NCI-H446 treated with DMSO at 0.1 percent for 48 hours (cell line): ENCODE measurements around the gene GTF3C5.
"Not testable (repeated sequence)": the region's sequence is repeated elsewhere in the genome, so short reads cannot be mapped to it uniquely, and the experiment has no call there.

Experiments
- DNase-seq: peaks from one replicate; lab custom pipeline; 2025; lab: John Stamatoyannopoulos, UW

GTF3C5 gene

DNA sequence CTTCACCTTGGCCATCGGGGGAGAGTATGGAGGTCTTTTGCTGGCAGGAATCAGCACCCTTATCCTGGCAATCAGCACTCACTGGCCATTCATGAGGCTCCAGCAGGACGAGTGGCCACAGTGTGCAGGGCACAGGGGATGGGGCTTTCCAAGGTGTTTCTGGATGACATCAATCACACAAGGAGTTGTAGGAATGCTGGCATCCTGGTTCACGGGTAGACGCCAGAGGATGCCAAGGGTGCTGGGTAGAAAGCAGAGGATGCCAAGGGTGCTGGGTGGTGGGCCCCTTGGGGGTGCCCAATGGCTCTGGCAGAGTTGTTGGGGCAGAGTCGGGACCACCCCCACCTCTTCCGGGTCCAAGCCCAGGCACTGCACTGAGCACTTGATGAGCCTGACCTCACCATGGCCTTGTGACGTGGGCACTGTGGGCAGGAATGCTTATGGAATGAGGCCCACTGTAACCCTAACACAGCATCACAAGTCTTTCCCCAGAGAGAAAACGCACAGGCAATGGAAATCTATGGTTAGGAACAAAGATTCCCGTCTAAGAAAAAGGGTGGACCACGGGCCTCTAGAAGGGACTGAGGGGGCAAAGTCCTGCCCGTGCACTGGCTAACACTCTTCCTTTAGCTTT, 60.1 kb downstream of the GTF3C5 start:
- DNase-seq: no peak

DNA sequence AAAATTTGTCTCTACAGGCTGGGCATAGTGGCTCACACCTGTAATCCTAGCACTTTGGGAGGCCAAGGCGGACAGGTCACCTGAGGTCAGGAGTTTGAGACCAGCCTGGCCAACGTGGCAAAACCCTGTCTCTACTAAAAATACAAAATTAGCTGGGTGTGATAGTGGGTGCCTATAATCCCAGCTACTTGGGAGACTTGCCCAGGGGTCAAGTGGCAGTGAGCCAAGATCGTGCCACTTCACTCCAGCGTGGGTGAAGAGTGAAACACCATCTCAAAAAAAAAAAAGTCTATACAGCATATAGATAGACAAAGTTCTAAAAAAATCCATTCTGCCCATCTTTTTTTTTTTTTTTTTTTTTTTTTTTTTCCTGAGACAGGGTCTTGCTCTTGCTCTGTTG, 63.6 kb downstream of the GTF3C5 start:
- DNase-seq: not testable (repeated sequence)

DNA sequence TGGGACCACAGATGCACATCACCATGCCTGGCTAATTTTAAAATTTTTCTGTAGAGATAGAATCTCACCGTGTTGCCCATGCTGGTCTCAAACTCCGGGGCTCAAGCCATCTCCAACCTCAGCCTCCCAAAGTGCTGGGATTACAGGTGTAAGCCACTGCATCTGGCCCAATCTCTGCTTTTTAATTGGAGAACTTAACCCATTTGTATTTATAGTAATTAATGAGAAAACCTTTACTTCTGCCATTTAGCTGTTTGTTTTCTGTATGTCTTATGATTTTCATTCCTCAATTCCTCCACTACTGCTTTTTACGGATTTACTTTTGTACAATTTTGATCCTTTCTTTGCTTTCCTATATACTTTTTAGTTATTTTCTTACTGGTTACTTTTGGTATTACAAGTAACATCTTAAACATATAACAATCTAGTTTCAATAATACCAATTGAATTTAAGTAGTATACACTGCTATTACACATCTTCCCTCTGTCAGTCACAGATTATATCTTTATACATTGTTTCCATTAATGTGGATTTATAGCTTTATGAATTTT, 64.1 kb downstream of the GTF3C5 start:
- no peak for DNase-seq

DNA sequence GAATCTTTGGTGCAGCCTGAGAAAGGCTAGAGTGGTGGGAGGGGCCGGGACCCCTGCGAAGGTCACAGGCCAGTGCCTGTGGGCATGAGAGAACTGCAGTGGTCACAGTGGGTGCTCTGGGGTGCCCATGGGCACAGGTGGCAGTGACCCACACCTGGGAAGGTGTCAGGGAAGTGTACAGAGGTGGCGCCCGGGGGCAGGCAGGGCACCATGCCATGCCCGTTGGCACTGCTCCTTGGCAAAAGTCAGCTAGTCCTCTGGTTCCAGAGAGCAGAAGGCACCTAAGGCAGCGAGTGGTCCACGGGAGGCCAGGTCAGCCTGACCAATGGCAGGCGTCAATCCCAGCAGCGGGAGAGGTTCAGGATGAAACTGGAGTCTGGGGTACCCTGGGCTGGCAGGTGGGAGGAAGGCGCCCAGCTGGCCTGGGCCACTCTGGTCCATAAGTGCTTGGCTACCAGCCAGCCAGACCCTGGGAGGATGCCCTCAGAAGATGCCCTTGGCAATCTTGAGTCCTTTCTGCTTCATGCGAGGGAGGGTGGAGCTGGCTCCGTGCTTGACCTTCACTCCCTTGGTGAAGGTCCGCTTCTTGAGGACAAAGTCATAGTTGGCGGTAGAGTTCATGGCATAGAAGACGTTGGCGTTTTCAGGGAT, 67.4 kb downstream of the GTF3C5 start:
- DNase-seq: no peak

DNA sequence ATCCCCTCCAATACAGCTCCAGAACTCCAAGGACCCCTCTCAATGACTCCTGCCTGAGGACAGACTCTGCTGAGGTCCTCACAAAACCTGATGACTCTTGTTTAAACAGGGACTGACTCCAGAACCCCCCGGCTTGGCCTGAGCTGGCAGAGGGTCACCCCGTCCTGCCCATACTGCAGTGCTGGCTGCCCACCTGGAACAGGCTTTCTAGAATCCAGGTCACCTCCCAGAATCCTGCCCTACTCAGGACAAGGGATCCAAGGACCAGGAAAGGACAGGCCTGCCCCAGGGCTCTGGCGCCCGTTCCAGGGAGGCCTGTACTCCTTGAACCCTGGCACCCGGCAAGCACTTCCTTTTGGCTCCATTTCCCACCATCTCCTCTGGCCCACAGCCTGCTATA, 68.1 kb downstream of the GTF3C5 start:
- no peak for DNase-seq

DNA sequence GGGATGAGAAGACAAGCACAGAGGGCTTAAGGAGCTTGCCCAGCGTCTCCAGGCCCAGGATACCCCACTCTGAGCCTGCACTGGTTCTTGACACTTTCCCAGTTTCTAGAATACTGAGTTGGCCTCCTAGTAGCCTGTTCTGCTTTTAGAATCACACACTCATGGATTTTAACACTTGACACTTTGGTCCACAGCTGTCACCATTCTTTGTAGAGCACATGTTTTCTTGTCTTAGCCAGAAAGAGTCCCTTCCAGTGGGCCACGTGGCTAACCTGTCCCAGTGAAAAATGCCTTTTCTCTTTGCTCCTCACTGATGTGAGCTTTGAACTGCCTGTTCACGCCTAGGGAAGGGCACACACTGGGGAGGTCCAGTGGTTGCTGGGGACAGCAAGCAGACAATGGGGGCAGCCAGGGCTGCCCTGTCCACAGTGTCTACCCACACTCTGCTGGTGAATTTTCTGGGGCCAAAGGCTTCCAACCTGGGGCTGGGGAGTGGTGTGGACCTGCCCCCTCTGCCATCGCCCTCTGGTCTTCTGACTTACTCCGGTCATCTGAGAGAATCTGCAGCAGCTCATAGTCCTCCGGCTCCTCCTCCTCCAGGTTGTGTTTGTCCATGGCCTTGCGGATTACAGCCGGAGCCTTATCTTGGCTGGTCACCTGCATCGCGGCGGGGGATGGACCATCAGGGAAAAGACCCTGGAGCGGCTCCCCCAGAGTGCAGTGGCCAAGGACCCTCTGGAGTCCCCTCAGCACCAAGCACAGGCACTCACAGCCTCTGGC, 69.1 kb downstream of the GTF3C5 start:
- DNase-seq: no peak

DNA sequence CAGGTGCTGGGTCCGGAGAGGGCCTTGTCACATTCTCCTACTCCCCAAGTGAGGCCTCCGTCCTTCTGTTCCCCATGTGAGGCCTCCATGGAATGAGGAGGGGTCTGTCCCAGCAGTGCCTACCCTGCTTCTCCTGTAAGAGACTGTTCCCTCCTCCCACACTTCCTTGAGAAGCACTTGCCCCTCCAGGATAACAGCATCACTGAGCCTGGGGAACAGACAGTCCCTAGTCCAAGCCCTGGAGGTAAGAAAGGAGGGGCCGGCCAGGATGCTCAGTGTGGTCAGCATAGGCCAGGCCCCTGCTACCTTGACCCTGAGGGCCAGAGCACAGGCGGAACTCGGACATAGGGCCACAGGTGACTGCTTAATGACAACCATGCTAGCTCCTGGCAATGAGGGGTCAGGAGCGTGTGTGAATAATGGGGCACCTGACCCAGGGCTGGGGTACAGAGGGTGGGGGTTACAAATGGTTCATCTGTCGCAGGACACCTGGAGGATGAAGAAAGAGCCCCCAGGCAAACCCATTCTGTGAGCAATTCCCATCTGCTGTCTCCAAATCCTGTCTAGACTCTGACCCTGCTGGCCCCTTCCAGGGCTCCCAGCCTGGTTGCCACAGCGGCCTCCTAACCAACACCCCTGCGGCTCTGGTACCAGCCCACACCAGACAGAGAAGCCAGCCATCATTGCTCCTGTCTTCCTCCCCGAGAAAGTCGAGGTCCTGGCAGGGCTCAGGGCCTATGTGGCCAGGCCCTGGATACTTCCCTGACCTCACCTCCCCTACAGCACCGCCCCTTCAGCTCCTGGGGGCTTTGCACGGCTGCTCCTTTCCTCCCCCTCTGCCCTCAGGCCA, 69.9 kb downstream of the GTF3C5 start:
- DNase-seq: no peak

DNA sequence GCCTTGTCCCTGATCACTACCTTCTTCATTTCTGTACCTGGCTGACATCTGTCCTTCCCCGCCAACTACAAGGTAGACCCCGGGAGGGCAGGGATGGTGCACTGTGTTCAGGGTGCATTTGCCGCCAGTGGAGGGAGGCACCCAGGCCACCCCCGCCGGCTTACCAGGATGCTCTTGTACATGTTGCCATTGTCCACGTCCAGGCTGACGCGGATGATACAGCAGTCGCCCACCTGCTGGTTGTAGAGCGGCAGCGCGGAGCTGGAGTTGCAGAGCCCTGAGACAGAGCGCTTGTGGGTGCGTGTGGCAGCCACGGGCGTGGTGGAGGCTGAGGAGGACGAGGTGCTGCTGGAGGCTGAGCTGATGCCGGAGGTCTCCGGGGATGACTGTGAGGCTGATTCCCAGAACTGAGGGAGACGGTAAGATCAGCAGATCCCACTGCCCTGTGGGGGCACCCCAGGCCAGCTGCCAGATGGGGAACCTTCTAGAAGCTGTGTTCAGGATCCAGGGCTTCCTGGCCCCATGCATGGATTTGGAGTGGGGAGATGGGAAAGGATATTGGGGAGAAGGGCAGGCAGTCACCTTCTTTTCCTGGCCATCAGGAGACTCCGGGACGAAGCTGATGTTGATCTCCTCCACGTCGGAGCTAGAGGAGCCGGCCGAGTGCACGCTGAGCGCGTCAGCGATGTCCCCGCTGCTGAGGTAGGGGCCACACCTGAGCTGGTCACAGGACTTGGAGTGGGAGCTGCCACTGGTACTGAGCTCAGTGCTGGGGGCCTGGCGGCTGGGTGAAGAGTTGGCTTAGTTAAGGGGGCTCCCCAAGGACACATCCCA, 70.8 kb downstream of the GTF3C5 start:
- no peak for DNase-seq

DNA sequence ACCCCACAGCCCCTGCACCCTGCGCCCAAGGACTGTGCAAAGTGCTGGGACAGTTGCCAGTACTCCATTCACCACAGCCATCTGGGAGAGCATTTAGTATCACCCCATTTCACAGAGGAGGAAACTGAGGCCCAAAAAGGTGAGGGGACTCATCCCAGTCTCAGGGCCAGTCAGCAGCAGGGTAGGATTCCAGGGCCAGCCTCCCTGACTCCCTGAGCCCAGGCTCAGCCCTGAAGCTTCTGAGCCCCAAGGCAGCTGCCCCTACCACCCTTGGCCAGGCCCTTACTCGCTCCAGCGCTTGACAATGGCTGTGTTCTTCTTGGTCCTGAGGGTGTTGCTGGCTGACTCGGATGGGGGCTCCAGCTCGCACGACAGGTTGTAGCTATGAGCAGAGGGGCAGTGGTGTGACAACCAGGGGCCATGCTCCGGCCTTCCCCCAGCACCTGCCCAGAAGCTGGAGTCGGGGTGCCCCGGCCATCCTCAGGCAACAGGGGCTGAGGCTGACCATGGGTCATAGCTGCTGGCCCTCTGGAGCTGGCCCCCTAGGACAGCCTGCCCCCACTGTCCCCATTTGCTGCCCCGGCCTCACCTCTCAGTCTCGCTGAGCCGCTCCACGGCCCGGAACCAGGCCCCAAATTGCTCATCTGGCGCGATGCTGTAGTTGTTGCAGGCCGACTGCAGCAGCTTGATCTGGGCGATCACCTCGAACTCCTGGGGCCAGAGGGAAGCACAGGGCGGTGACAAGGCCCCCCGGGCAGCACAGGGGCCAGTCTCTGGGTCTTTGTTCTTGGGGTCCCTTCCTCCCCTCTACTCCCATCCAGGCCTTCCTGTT, 71.6 kb downstream of the GTF3C5 start:
- DNase-seq: no peak

DNA sequence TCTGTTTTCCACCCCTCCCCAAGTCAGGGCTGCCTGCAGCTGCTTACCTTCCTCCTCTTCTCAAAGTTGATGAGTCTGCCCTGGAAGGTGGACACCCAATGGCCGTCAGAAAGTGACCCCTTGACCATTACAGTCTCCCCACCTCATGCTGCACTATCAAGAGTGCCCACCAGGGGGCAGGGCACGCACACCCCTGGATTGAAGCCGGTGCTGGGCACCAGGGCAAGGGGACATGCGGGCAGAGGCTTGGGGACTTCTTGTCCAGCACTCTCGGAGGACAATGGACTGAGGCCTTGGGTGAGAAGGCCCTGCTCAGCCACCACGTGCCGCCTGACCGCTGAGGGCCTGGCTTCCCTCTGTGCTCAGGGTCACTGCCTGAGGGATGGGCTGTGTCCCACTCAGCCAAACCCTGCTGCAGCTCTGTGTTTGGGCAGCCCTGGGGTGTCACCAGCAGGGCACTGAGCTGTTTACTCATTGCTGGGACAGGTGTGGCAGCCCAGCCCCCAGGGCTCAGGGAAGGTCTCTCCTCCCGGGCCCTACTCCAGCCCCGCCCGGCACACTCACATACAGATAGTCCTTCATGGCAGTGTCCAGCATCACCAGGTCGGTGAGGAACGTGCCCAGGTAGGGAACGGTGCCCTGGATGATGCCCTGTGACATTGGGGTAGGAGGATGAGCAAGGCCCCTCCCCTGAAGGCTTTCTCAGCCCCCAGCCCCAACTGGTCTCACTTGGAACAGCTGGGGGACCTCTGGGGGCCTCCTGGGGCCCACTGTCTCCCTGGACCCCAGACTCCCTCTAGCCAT, 72.6 kb downstream of the GTF3C5 start:
- DNase-seq: no peak

DNA sequence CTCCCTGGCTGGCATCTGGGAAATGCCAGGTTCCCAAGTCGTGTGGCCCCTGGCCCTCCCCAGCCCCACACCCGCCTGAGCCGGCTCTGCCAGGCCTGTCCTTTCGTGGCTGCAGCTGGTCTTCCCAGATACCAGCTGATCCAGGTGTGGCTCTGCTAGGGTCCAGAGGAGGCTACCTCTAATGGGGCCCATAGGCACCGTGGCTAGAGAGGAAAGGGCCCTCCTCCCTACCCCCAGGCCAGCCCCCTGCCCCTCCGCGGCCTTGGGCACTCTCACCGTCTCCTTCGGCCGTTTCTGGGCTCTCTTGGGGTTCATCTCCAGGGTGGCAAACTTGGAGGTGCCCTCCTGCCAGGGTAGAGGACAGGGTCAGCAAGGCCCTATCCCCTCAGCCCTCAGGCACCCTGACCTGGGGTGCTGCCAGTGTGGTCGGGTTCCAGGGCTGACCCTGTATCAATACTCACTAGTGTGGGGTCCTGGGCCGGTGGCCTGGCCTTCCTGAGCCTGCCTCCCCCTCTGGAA, 73.2 kb downstream of the GTF3C5 start:
- no peak for DNase-seq

DNA sequence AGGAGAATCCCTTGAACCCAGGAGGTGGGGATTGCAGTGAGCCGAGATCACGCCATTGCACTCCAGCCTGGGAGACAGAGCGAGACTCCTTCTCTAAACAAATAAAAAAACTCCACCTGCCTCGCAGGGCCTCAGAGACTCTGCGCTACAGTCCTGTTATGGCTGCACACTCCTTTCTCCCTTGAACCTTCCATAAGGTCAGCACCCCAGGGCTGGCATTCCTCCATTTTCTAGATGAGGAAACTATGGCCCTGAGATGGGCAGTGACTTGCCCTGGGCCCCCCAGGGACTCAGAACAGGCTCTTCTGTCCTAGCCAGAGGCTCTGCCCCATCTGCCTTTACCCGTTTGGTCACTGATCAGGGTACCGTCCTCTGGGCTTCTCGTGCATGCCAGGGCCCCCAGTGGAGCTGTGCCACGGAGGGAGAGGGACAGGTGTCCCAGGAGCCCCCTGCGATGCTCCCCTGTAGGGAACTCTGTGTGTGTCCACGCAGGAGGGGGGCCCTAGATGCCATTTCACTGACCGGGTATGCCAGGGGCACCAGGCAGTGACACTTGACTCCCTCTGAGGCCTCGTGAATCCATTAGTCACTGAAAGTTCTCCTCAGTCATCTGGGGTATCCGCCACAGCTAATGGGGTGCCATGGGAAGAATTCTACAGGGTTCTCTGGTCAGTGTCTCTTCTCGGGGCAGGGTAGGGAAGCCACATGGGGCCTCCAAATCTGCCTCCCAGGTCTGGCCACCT, 74.1 kb downstream of the GTF3C5 start:
- DNase-seq: no peak

DNA sequence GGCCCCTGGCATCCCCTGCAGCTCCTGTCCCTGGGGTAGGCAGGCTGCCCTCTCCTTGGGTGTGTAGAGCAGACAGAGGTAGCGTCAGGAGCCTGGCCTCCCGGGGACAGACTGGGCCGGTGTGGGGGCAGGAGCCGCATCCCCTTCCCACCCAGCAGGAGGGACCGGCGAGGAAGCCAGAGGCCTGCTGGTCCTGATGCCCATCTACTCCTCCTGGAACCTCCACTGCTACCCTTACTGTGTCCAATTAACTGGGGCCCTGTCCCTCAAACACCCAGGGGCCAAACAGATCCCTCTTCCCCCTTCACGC, 74.6 kb downstream of the GTF3C5 start:
- DNase-seq: no peak

DNA sequence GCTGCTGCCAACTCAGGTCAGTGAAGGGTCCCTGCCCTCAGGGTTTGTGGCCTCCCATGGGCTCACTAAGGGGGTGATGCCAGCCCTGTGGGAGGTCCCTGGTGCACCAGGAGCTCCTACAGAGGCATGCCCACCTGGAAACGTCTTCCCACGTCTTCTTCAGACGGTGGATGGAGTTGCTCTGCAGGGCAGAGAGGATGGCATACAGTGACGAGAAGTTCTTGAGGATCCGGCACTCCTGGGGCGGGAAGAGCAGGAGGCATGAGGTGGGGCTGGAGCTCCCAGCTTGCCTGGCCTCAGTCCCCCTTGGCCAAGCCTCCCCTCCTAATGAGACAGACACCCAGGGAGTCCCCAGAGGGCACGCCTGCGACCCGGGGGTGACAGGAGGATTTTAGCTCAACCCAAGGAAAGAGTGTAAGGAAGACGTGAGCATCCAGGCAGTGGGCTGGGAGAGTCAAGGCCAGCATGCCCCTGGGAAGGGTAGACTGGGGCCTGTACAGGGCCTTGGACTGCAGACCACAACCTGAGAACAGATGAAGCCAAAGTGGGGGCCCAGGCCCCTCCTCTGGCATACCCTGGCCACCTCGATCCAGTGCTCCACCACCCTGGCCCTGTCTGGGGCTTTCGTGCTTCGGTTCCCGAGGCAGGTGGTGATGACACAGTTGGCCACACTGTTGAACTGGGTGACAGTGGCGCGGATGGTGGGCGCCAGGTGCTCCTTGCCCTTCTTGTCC, 75.9 kb downstream of the GTF3C5 start:
- no peak for DNase-seq

DNA sequence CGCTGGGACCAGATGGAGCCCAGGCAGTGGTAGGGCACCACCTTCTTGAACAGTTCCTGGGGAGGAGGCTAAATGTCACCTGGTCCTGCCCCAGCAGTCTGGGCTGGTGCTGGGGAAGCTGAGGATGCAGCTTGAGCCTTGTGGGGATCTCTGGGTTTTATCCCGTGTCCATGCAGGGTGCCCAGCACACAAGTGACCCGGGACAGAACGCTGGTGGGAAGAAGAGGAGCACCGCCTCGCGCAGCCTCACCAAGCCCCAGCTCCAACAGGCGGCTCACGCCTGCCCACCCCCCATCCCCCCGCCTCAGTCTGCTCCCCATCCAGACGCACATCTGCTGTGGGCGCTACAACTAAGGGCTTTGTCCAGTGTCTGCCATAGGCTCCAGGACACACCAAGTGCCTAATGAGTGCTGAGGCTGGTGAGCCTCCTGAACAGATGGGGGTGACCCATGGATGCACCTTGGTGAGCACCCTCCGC, 76.5 kb downstream of the GTF3C5 start:
- DNase-seq: no peak
